ENCODE results near the gene PAX5. TPM values are rescaled to one million over a fixed set of nuclear protein-coding genes. Genes with fewer than 3 reads are reported as not detected.

Gene PAX5
- polyA plus RNA-seq, 2 of the 4 experiments (the other 2 are of a cell fraction), result not detected

DNA sequence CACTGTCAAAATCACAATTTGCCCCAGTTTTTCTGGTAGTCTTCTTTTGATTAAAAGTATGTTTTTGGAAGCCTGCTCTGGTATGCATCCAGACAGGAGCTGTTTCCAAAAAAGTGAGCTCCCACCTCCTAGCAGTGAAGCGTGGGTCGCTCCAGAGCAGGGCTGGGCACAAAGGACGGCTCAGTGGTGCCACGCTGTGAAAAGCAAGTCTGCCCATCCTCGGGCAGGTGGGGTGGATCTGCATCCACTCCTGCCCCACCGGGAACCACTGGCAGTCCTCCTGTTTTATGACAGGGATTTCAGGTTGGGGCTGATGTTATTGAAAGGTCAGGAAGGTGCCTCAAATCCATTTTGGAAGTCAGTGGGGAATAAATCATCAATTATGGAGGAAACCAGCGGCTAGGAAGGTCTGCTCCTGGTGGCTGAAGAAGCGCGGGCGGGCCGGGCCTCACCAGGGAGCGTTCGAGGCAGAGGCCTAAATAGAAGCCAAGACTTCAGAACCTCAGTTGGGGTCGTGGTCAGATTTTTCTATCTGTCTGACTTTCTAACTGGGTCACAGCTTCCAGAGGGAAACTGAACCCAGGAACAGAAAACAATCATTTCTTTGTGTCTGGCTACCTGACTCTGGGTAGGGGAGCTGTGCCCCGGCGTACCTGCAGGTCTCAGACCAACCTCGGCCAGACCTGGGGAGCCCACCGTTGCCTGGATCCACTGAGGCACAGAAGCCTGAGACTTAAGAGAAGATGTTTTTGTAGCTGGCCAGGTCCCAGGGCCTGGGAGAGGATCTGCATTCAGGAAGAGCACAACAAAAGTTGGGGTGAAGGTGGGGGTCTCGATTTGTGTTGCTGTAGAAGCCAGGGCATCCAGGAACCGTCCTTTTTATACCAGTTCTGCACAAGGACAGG is 168.1 kb downstream of the PAX5 start:
- Histone ChIP-seq H3K9me3 (no peaks in the 10 kb centered on the region), H3K4me3 (no peak overlapping the region), H3K27ac (no peak overlapping the region), H3K4me2 (no peak overlapping the region), H3K4me1 (peaks cover 6% of the 10 kb centered on the region; the same call in 2 of the 3 replicates)
- ChIA-PET POLR2A (no interaction called here), CTCF (interaction anchor here (0.8 to 6.4 kb wide), 7 partner anchors 9 to 130 kb away, joined by 3 to 62 read pairs (median 11); no protein-coding TSS in a partner anchor)
- FAIRE-seq (no peak), DNase-seq (ENCODE audit: low read depth in 1 of 2, low spot score in 1 of 2) (no peak), ATAC-seq (no peak)
- TF ChIP-seq FOSB (CRISPR knock-in tag; IDR thresholded peaks at IDR 0.05) (no peak), MAFK (IDR thresholded peaks at IDR 0.05; ENCODE audit: partially characterized antibody) (no peak), RAD21 (conservative IDR thresholded peaks at IDR 0.05 in 1 of 2, IDR thresholded peaks at IDR 0.05 in 1 of 2) (no peak), KDM1A (IDR thresholded peaks at IDR 0.05; ENCODE audit: low read depth) (no peak), KDM5A (IDR thresholded peaks at IDR 0.05) (no peak), ZNF302 (CRISPR knock-in tag; IDR thresholded peaks at IDR 0.05) (no peak)
- WGBS (ENCODE audit: missing lambda C conversion rate), result 77% methylated on average over 20 of the region's 20 CpGs

DNA sequence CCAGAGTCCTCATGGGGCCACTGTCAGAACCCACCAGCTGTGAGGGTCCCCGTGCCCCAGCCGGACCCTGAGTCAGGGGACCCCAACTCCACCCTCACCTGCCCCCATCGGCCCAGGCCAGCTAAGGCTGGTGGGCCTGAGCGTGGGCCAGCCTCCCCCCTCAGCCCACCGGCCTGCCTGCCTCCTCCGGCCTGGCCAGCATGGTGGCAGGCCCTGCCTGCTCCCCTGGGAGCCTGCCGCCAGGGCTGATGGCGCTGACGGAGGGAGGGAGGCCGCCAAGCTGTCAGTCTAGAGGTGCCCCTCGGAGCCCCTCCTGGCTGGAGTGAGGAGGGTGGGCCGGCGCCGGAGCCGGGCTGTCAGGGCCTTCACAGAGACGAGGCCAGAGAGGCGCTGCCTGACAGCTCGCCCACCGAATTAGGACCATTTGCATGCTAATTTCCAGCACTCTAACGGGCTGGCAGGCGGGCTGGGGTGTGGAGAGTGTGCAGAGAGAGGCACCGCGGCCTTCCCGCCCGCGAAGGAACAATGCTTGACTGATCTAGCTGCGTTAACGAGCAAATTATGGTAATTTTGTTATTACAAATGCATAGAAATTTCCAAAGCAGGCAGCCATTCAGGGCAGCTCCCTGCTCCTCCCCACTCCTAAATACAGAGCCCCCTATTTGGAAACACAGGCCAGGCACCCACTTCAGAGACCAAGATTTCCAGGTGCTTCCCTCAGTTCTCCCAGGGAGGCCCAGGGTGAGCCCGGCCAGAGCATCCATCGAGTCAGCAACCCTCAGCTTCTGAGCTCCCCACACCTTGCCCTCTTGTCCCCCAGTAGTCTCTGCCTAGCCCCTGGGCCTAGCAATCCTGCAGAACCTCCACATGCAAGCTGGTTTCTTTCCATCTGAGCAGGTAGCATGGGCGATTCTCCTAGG is 169.3 kb downstream of the PAX5 start:
- TF ChIP-seq JUN (IDR thresholded peaks at IDR 0.05), result no peak
- no peak for TF ChIP-seq FOSB (CRISPR knock-in tag; IDR thresholded peaks at IDR 0.05)
- TF ChIP-seq NFE2L2 (conservative IDR thresholded peaks at IDR 0.05; ENCODE audit: low read length), result no peak
- no peak for TF ChIP-seq ZFP36 (IDR thresholded peaks at IDR 0.05; ENCODE audit: borderline replicate concordance, partially characterized antibody)
- TF ChIP-seq CHD4 (IDR thresholded peaks at IDR 0.05; ENCODE audit: borderline replicate concordance), result no peak
- TF ChIP-seq, protein P1, sequence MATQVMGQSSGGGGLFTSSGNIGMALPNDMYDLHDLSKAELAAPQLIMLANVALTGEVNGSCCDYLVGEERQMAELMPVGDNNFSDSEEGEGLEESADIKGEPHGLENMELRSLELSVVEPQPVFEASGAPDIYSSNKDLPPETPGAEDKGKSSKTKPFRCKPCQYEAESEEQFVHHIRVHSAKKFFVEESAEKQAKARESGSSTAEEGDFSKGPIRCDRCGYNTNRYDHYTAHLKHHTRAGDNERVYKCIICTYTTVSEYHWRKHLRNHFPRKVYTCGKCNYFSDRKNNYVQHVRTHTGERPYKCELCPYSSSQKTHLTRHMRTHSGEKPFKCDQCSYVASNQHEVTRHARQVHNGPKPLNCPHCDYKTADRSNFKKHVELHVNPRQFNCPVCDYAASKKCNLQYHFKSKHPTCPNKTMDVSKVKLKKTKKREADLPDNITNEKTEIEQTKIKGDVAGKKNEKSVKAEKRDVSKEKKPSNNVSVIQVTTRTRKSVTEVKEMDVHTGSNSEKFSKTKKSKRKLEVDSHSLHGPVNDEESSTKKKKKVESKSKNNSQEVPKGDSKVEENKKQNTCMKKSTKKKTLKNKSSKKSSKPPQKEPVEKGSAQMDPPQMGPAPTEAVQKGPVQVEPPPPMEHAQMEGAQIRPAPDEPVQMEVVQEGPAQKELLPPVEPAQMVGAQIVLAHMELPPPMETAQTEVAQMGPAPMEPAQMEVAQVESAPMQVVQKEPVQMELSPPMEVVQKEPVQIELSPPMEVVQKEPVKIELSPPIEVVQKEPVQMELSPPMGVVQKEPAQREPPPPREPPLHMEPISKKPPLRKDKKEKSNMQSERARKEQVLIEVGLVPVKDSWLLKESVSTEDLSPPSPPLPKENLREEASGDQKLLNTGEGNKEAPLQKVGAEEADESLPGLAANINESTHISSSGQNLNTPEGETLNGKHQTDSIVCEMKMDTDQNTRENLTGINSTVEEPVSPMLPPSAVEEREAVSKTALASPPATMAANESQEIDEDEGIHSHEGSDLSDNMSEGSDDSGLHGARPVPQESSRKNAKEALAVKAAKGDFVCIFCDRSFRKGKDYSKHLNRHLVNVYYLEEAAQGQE (IDR thresholded peaks at IDR 0.05), result no peak
- no peak for TF ChIP-seq SREBF2 (IDR thresholded peaks at IDR 0.05)
- no peak for TF ChIP-seq JUNB (IDR thresholded peaks at IDR 0.05)
- no peak for TF ChIP-seq FOXS1 (CRISPR knock-in tag; IDR thresholded peaks at IDR 0.05)
- TF ChIP-seq, protein P2, sequence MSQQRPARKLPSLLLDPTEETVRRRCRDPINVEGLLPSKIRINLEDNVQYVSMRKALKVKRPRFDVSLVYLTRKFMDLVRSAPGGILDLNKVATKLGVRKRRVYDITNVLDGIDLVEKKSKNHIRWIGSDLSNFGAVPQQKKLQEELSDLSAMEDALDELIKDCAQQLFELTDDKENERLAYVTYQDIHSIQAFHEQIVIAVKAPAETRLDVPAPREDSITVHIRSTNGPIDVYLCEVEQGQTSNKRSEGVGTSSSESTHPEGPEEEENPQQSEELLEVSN (IDR thresholded peaks at IDR 0.05; ENCODE audit: borderline replicate concordance, low read depth), result no peak
- TF ChIP-seq HEYL (CRISPR knock-in tag; IDR thresholded peaks at IDR 0.05), result no peak
- TF ChIP-seq NR3C1 (IDR thresholded peaks at IDR 0.05), result no peak
- TF ChIP-seq, protein P3, sequence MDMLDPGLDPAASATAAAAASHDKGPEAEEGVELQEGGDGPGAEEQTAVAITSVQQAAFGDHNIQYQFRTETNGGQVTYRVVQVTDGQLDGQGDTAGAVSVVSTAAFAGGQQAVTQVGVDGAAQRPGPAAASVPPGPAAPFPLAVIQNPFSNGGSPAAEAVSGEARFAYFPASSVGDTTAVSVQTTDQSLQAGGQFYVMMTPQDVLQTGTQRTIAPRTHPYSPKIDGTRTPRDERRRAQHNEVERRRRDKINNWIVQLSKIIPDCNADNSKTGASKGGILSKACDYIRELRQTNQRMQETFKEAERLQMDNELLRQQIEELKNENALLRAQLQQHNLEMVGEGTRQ (IDR thresholded peaks at IDR 0.05), result no peak
- TF ChIP-seq HOXB5 (CRISPR knock-in tag; IDR thresholded peaks at IDR 0.05), result no peak
- no peak for TF ChIP-seq GATA3 (IDR thresholded peaks at IDR 0.05; ENCODE audit: borderline replicate concordance)
- no peak for TF ChIP-seq KDM5A (IDR thresholded peaks at IDR 0.05)
- TF ChIP-seq ZC3H11A (IDR thresholded peaks at IDR 0.05), result no peak
- DNase-seq (ENCODE audit: low read depth in 1 of 2, low spot score in 1 of 2) (no peak), FAIRE-seq (no peak), ATAC-seq (no peak)
- H3K4me1 ChIP-seq, result peaks cover 6% of the 10 kb centered on the region; the same call in 2 of the 3 replicates
- CTCF ChIA-PET, result interaction anchor here (1.2 to 6.4 kb wide), 7 partner anchors 10 to 132 kb away, joined by 3 to 62 read pairs (median 13); no protein-coding TSS in a partner anchor
- H3K9me3 ChIP-seq, result no peaks in the 10 kb centered on the region
- no peak overlapping the region for H3K4me2 ChIP-seq
- H3K4me3 ChIP-seq, result no peak overlapping the region
- POLR2A ChIA-PET, result no interaction called here
- 81% methylated on average over 29 of the region's 31 CpGs for WGBS (ENCODE audit: missing lambda C conversion rate)
- no peak overlapping the region for H3K27ac ChIP-seq

Data from A549 (cell line).